Activated CD8-positive, alpha-beta memory T cell treated with anti-CD3 and anti-CD28 coated beads for 1 hour (primary cell): ENCODE data around the gene UBE2V1.
"Not testable (repeated sequence)": the region's sequence is repeated elsewhere in the genome, so short reads cannot be mapped to it uniquely, and the experiment has no call there.

Experiments used
- DNase-seq, 2 donors: peaks; one replicate each; pipeline ENCODE4 v3.0.0-alpha.2; 2020; ENCODE audit warnings: low read depth in 1 of 2; ENCODE audit errors: extremely low read depth in 1 of 2

UBE2V1 gene

DNA sequence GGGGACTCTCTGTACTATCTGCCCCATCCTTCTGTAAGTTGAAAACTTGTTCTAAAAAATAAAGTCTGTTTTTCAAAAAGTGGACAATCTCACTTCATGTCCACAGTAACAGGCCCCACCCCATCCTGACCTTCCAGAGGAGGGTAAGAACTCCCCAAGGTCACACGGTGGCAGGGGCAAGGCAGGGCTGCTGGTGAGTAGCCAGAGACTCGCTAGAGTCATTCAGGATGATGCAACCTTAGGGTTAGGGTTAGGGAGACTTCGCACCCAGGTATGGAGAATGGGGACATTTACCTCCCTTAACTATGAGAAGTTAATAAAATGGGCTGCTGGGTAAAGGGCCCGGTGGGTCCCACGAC is 25.1 kb upstream of the UBE2V1 start:
- DNase-seq, result no peak

DNA sequence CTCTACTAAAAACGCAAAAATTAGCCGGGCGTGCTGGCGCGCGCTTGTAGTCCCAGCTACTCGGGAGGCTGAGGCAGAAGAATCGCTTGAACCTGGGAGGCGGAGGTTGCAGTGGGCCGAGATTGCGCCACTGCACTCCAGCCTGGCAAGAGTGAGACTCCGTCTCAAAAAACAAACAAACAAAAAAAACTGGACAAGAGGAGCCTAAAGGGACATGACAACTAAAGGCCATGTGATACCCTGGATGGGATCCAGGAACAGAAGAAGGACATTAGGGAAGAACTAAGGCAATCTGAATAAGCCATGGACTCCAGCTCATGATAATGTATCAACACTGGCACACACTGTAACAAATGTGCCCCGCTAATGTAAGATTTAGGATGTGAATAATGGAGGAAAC is 24.8 kb upstream of the UBE2V1 start:
- DNase-seq, result not testable (repeated sequence)

DNA sequence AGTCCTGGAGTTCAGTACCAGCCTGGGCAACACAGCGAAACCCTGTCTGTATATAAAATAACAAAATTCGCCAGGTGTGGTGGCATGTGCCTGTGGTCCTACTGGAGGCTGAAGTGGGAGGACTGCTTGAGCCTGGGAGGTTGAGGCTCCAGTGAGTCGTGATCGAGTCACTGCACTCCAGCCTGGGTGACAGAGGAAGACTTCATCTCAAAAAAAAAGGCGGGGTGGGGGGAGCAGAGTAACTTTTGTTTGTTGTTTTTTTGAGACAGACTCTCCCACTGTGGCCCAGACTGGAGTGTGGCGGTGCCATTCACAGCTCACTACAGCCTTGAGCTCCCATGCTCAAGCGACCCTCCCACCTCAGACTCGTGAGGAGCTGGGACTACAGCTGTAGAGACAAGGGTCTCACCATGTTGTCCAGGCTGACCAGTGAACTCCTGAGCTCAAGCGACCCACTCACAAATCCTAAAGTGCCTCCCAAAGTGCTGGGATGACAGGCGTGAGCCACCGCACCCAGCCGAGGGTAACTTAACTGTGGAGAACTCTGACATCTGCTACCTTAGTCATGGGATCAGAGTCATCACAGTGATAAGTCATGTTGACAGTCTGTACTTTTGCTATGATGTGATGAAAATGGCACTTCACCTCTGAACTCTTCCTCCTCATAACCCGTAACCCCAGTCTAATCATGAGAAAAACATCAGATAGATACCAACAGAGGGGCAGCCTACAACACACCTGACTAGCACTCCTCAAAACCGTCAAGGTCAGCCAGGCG is 24.1 kb upstream of the UBE2V1 start:
- DNase-seq, result no peak

- not testable (repeated sequence) for DNase-seq
These were observed 22.2 kb upstream of the UBE2V1 start for GRCh38 chr20:50135157-50135556.

DNA sequence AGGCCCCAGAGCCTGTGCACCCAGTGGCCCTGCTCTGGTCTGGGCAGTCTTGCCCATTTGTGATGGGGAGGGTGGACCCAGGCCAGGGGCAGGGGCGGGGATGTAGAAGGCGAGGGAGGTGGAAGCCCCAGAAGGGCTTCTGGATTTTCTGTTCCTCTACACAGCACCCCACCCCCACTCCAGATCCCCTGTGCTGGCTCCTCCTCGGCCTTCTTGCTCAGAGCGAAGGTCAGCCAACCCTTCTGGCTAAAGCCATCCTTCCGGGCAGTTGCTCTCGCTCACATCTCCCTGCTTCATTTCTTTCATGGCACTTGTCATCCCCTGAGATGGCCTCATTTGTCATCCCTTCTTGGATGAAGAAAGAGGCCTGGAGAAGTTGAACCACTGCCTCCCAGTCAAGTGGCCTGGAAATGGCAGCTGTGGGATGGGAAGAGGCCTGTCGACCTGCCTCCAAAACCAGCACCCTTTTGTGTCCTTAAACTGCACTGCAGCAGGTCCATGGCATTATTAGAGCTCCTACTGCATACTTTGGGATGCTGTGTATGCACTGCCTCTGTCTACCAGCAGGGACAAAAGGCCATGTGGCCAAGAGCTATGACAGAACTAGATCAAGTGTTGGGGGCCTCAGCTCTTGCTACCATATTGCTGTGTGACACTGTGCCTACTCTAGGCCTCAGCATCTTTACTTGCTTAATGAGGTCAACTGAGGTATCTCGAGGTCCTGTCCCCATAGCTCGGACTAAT is 20.7 kb upstream of the UBE2V1 start:
- no peak for DNase-seq

GRCh38 chr20:50133041-50133440 is 20.1 kb upstream of the UBE2V1 start:
- no peak for DNase-seq

- no peak for DNase-seq
These were observed 18.0 kb upstream of the UBE2V1 start for GRCh38 chr20:50130995-50131394.

- DNase-seq, result no peak
These were observed 17.4 kb upstream of the UBE2V1 start for GRCh38 chr20:50130356-50130723.

DNA sequence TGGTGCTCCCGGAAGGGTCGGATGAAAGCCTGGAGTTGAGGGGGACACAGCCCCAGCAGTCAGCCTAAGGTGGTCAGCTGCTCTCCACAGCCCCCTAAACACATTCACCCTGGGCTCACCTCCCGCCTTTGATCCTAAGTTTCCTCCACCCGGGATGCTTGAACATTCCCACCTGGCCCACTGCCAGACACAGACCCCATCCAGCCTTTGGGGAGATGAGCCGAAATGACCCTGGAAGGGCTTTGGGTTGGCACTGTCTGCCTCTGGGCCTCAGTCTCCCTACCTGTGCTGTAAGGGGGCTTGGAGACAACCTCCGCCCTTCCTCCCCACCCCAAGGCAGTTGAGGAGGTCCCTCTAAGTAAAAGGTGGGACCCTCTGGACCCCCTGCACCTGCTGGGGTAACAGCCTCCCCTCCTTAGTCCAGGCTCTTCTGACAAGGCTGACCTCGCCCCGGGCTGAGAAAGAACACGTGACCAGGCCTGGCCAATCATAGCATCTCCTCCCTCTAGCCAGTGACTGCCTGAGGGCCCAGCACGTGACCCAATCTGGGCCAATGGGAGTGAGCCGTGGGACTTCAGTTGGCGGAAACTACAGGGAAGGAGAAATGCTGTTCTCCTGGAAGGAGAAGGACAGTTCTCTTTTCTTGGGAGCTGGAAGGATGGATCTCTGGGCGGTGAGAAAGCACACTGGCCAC is 16.9 kb upstream of the UBE2V1 start:
- DNase-seq, result no peak

- no peak for DNase-seq
These were observed 15.6 kb upstream of the UBE2V1 start for GRCh38 chr20:50128520-50128905.

GRCh38 chr20:50127587-50128519 is 14.9 kb upstream of the UBE2V1 start:
- DNase-seq, result no peak

- DNase-seq, result no peak
These were observed 13.7 kb upstream of the UBE2V1 start for GRCh38 chr20:50126662-50127061.

DNA sequence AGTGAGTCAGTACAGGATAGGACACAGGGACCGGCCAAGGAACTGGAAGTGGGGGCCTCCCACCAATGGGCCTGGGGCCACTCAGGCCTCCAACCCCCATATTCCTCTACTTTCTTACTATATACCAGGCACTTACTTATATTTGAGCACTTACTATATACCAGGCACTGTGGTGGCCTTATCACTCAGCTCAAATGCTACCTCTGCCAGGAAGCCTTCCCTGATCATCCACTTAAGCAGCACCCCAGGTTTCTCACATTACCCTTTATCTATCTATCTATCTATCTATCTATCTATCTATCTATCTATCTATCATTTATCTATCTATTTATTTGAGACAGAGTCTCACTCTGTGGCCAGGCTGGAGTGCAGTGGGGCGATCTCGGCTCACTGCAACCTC is 12.3 kb upstream of the UBE2V1 start:
- no peak for DNase-seq

- DNase-seq, result no peak
These were observed 11.5 kb upstream of the UBE2V1 start for GRCh38 chr20:50124496-50124895.

DNA sequence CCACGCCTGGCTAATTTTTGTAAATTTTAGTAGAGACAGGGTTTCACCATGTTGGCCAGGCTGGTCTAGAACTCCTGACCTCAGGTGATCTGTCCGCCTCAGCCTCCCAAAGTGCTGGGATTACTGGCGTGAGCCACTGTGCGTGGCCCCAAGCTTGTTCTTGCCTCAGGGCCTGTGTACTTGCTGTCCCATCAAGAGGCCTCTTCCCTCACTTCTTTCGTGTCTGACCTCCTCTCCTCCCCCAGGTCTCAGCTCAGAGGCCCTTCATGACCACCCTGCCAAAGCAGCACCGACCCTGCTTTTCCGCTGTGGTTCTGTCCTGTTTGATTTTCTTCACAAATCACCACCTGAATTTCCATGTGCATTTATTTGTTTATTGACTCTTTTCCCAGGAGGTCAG is 10.5 kb upstream of the UBE2V1 start:
- DNase-seq, result no peak

- no peak for DNase-seq
These were observed 9.8 kb upstream of the UBE2V1 start for GRCh38 chr20:50122763-50123162.

- no peak for DNase-seq
These were observed 8.9 kb upstream of the UBE2V1 start for GRCh38 chr20:50121858-50122271.

DNA sequence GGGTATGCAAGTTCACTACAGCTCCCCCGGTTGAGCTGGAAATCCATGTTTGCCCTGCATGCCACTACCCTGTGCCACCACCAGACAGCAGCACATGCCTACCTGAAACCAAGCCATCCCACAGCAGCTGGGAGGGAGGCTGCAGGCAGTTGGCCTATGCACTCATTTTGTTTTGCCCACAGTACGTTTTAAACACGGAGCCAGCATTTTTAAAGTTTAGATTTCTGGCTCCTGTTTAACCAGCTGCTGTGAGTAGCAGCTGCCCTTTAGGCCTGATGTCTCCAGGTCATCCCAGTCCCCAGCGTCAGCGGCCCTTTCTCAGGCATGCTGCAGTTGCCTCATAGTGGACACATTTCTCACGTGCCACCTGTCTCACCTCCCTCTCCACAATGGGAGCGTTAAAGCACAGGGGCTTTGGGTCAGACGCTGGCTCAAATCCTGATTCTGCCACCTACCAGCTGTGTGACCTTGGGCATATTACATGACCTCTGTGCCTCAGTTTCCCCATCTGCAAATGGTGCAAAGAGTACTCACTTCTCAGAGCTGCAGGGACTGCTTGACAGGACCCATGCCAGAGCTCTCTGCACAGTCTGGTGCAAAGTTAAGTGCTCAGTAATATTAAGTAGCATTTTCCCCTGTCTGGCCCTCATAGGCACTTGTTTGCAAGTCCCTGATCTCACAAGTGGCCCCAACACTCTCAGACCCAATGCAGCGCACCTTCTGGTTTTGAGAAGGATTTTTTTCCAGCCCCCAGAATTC is 8.2 kb upstream of the UBE2V1 start:
- DNase-seq, result peak; percentile 28 to 39

DNA sequence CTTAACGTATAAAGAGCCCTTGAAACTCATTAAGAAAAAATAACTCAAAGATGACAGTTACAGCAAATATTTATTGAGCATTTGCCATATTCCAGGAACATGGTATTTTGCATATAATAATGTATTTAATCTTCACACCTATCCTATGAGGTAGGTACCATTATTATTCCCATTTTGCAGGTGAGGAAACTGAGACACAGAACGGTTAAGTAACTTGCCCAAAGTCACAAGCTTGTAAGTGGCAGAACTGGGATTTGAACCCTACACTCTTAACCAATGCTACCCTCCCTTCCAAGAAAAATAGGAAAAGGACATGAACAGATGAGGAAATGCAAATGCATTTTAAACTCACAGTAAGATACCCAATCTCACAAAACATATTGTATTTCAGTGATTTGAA is 5.3 kb upstream of the UBE2V1 start:
- DNase-seq, result no peak

GRCh38 chr20:50116368-50116999 is 3.5 kb upstream of the UBE2V1 start:
- DNase-seq, result no peak
